Measurements from ENCODE around the gene C2orf42. TPM values are rescaled to one million over a fixed set of nuclear protein-coding genes. Genes with fewer than 3 reads are reported as not detected.

C2orf42 gene
- total and polyA plus RNA-seq, 2 donors from 2014 or later, result 11.8 to 20.0 TPM

DNA sequence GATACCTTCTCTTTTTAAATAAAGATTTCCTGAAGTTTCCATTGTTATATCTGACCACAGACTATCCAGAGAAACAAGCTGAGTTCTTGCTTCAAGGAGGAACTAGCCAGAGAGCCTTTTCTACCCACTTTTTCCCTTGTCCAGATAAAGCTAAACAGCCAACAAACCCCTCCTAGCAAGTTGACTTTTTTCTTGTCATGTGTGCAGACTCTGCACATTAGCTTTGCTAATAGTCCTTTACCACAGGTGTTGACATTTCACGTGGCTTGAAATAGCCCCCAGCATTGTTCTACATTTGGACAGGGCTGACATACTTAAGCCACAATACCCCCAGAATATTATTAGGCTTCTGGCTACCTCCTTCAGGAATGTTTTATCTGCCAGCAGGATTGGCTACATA is 62.8 kb downstream of the C2orf42 start:
- H3K36me3 ChIP-seq (ENCODE audit: control insufficient read depth in 2 of 3, insufficient read depth in 3 of 3, low read length in 3 of 3), result no peaks in the 10 kb centered on the region
- FAIRE-seq (no peak), DNase-seq (no peak)
- TF ChIP-seq, protein P1, sequence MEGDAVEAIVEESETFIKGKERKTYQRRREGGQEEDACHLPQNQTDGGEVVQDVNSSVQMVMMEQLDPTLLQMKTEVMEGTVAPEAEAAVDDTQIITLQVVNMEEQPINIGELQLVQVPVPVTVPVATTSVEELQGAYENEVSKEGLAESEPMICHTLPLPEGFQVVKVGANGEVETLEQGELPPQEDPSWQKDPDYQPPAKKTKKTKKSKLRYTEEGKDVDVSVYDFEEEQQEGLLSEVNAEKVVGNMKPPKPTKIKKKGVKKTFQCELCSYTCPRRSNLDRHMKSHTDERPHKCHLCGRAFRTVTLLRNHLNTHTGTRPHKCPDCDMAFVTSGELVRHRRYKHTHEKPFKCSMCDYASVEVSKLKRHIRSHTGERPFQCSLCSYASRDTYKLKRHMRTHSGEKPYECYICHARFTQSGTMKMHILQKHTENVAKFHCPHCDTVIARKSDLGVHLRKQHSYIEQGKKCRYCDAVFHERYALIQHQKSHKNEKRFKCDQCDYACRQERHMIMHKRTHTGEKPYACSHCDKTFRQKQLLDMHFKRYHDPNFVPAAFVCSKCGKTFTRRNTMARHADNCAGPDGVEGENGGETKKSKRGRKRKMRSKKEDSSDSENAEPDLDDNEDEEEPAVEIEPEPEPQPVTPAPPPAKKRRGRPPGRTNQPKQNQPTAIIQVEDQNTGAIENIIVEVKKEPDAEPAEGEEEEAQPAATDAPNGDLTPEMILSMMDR (IDR thresholded peaks at IDR 0.05; ENCODE audit: borderline replicate concordance, extremely low read depth, insufficient read depth), result no peak
- H3K27ac ChIP-seq (ENCODE audit: low read depth in 2 of 2, low read length in 2 of 2), result no peak overlapping the region
- no peaks in the 10 kb centered on the region for H3K27me3 ChIP-seq (ENCODE audit: control insufficient read depth, insufficient read depth, low read length)
- H3K9me3 ChIP-seq (ENCODE audit: control insufficient read depth in 2 of 3, insufficient read depth in 1 of 3, low read length in 3 of 3), result no peaks in the 10 kb centered on the region
- peaks cover 5 to 26% (median 8%) of the 10 kb centered on the region in 3 donors for H3K4me1 ChIP-seq (ENCODE audit: control insufficient read depth in 2 of 3, insufficient read depth in 2 of 3, low read depth in 1 of 3, low read length in 3 of 3)
- peak overlapping the region in 1 of 3 donors; percentile 2 for H3K9ac ChIP-seq (ENCODE audit: low read length in 3 of 3)
- intact Hi-C loops (cut with DNase I), result no loop called here
- H3K4me3 ChIP-seq (ENCODE audit: low read length in 3 of 3), result no peak overlapping the region

DNA sequence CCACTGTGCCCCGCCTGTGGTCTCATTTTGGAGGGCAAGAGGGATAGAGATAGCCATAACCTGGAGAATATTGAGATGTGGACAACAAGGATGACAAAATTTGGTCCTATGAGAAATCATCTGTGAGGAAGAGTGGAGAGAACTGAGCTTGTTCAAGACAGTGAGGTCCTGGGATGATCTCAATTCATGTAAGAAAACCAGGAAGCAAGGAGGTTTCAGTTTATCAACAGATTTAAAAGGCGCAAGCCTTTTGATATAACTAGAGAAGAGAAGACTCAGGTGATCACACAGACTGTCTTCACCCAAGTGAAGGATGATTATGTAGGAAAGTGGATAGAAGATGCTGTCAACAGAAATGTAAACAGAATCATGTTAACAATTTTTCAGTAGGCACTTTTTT is 64.4 kb downstream of the C2orf42 start:
- DNase-seq, result no peak
- TF ChIP-seq, protein P1 (IDR thresholded peaks at IDR 0.05; ENCODE audit: borderline replicate concordance, extremely low read depth, insufficient read depth), result no peak
- Histone ChIP-seq H3K4me3 (ENCODE audit: low read length in 3 of 3) (no peak overlapping the region), H3K36me3 (ENCODE audit: control insufficient read depth in 2 of 3, insufficient read depth in 3 of 3, low read length in 3 of 3) (no peaks in the 10 kb centered on the region), H3K4me1 (ENCODE audit: control insufficient read depth in 2 of 3, insufficient read depth in 2 of 3, low read depth in 1 of 3, low read length in 3 of 3) (peaks cover 0 to 24% (median 6%) of the 10 kb centered on the region in 3 donors), H3K27ac (ENCODE audit: low read depth in 2 of 2, low read length in 2 of 2) (peak overlapping the region in 1 of 2 donors; percentile 52), H3K9ac (ENCODE audit: low read length in 3 of 3) (no peak overlapping the region), H3K9me3 (ENCODE audit: control insufficient read depth in 2 of 3, insufficient read depth in 1 of 3, low read length in 3 of 3) (no peaks in the 10 kb centered on the region), H3K27me3 (ENCODE audit: control insufficient read depth, insufficient read depth, low read length) (no peaks in the 10 kb centered on the region)
- intact Hi-C loops (cut with DNase I), result no loop called here
- FAIRE-seq, result no peak

DNA sequence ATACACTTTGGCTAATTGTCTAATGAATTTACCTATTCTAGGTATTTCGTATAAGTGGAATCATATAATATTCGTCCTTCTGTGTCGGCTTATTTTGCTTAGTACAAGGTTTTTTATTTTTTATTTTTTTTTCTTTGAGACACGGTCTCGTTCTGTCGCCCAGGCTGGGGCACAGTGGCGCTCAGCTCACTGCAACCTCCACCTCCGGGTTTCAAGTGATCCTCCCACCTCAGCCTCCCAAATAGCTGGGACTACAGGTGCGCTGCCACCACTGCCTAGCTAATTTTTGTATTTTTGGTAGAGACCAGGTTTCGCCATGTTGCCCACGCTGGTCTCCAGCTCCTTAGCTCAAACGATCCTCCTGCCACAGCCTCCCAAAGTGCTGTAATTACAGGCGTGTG is 65.3 kb downstream of the C2orf42 start:
- TF ChIP-seq, protein P1 (IDR thresholded peaks at IDR 0.05; ENCODE audit: borderline replicate concordance, extremely low read depth, insufficient read depth), result no peak
- peak overlapping the region; percentile 94 to 100 for H3K27ac ChIP-seq (ENCODE audit: low read depth in 2 of 2, low read length in 2 of 2)
- no peaks in the 10 kb centered on the region for H3K27me3 ChIP-seq (ENCODE audit: control insufficient read depth, insufficient read depth, low read length)
- intact Hi-C loops (cut with DNase I), result no loop called here
- peaks cover 0 to 24% (median 6%) of the 10 kb centered on the region in 3 donors for H3K4me1 ChIP-seq (ENCODE audit: control insufficient read depth in 2 of 3, insufficient read depth in 2 of 3, low read depth in 1 of 3, low read length in 3 of 3)
- H3K36me3 ChIP-seq (ENCODE audit: control insufficient read depth in 2 of 3, insufficient read depth in 3 of 3, low read length in 3 of 3), result no peaks in the 10 kb centered on the region
- peak overlapping the region; percentile 36 to 98 (median 92) for H3K9ac ChIP-seq (ENCODE audit: low read length in 3 of 3)
- H3K9me3 ChIP-seq (ENCODE audit: control insufficient read depth in 2 of 3, insufficient read depth in 1 of 3, low read length in 3 of 3), result no peaks in the 10 kb centered on the region
- H3K4me3 ChIP-seq (ENCODE audit: low read length in 3 of 3), result peak overlapping the region; percentile 61 to 70 (median 70)
- no peak for FAIRE-seq
- peak in 1 of 5 donors; percentile 37 for DNase-seq

DNA sequence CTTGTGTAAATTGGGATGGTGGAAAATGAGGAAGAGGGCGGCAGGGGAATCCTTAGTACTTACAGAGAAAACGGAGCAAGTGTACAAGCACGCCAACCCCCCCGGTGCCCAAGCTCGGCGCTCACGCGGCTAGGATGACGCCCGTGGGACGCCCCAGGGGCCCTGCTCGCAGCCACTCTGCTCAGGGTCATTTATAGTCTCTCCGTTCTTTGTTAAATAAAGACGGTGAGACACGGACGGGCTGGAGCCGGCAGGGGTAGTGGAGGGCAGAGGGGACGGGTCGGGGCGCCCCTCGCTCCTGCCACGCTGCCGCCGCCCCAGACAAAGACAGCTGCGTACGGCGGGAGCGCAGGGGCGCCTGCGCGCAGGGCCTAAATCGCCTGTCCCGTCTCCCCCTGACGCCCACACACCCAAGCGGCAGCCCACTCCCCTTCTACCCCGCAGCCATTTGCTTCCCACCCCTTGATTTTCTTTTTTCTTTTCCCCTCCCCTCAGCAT is 65.8 kb downstream of the C2orf42 start:
- DNase-seq (peak; percentile 78 to 92 (median 87)), FAIRE-seq (no peak)
- Histone ChIP-seq H3K4me3 (ENCODE audit: low read length in 3 of 3) (peak overlapping the region; percentile 61 to 70 (median 70)), H3K4me1 (ENCODE audit: control insufficient read depth in 2 of 3, insufficient read depth in 2 of 3, low read depth in 1 of 3, low read length in 3 of 3) (peaks cover 0 to 24% (median 6%) of the 10 kb centered on the region in 3 donors), H3K9me3 (ENCODE audit: control insufficient read depth in 2 of 3, insufficient read depth in 1 of 3, low read length in 3 of 3) (no peaks in the 10 kb centered on the region), H3K9ac (ENCODE audit: low read length in 3 of 3) (peak overlapping the region; percentile 53 to 98 (median 92)), H3K36me3 (ENCODE audit: control insufficient read depth in 2 of 3, insufficient read depth in 3 of 3, low read length in 3 of 3) (no peaks in the 10 kb centered on the region), H3K27ac (ENCODE audit: low read depth in 2 of 2, low read length in 2 of 2) (peak overlapping the region; percentile 94 to 100), H3K27me3 (ENCODE audit: control insufficient read depth, insufficient read depth, low read length) (no peaks in the 10 kb centered on the region)
- TF ChIP-seq, protein P1 (IDR thresholded peaks at IDR 0.05; ENCODE audit: borderline replicate concordance, extremely low read depth, insufficient read depth), result no peak
- intact Hi-C loops (cut with DNase I), result no loop called here

Measured in kidney (tissue), 14 donors.